Stimulated activated effector memory CD8-positive, alpha-beta T cell treated with anti-CD3 and anti-CD28 coated beads, Interleukin-12 subunit alpha, Interleukin-12 subunit beta, amount 100 ng/mL, for 72 hours (primary cell): ENCODE measurements around the gene ANTXR1.
"Not testable (repeated sequence)": the region's sequence is repeated elsewhere in the genome, so short reads cannot be mapped to it uniquely, and the experiment has no call there.

ENCODE experiments used
- ATAC-seq: fragments of 150-1000 bp; cut with Tn5 transposase; 2 replicates; pipeline ENCODE4 v1.10.0; 2021
- DNase-seq, 2 donors: peaks; one replicate each; pipeline ENCODE4 v3.0.0; 2021 to 2022; ENCODE audit warnings: low spot score in 2 of 2
- H3K27ac Mint-ChIP-seq: one replicate; pipeline ENCODE4 v1.8.0; 2022; ENCODE audit warnings: mild to moderate bottlenecking, mixed read lengths
- H3K36me3 Mint-ChIP-seq: one replicate; pipeline ENCODE4 v1.8.0; 2022; ENCODE audit warnings: mild to moderate bottlenecking, mixed read lengths
- H3K4me1 Mint-ChIP-seq: one replicate; pipeline ENCODE4 v1.8.0; 2022; ENCODE audit warnings: mixed read lengths
- H3K4me3 Mint-ChIP-seq: one replicate; pipeline ENCODE4 v1.8.0; 2022; ENCODE audit warnings: mild to moderate bottlenecking, mixed read lengths
- H3K9me3 Mint-ChIP-seq: one replicate; pipeline ENCODE4 v1.8.0; 2022; ENCODE audit warnings: mixed read lengths

ANTXR1 gene

GRCh38 chr2:69223759-69224511 lies 211.0 kb downstream of the ANTXR1 start:
- Mint-ChIP-seq H3K4me3 (no peak overlapping the region), H3K36me3 (no peaks in the 10 kb centered on the region), H3K27ac (no peak overlapping the region), H3K4me1 (no peaks in the 10 kb centered on the region), H3K9me3 (no peaks in the 10 kb centered on the region)
- ATAC-seq (no peak), DNase-seq (no peak)

- Mint-ChIP-seq H3K27ac (no peak overlapping the region), H3K4me3 (no peak overlapping the region), H3K9me3 (no peaks in the 10 kb centered on the region), H3K36me3 (no peaks in the 10 kb centered on the region), H3K4me1 (no peaks in the 10 kb centered on the region)
- DNase-seq: no peak
- no peak for ATAC-seq
These were observed 211.5 kb downstream of the ANTXR1 start for GRCh38 chr2:69224512-69224837.

- Mint-ChIP-seq H3K4me3 (no peak overlapping the region), H3K4me1 (no peaks in the 10 kb centered on the region), H3K36me3 (no peaks in the 10 kb centered on the region), H3K9me3 (no peaks in the 10 kb centered on the region), H3K27ac (no peak overlapping the region)
- ATAC-seq (no peak), DNase-seq (no peak)
These were observed 213.0 kb downstream of the ANTXR1 start for GRCh38 chr2:69225933-69226332.

- Mint-ChIP-seq H3K4me1 (no peaks in the 10 kb centered on the region), H3K36me3 (no peaks in the 10 kb centered on the region), H3K9me3 (no peaks in the 10 kb centered on the region), H3K4me3 (no peak overlapping the region), H3K27ac (no peak overlapping the region)
- DNase-seq (no peak), ATAC-seq (no peak)
These were observed 213.9 kb downstream of the ANTXR1 start for GRCh38 chr2:69226903-69227302.

GRCh38 chr2:69227716-69228115 lies 214.7 kb downstream of the ANTXR1 start:
- Mint-ChIP-seq H3K27ac (no peak overlapping the region), H3K4me3 (no peak overlapping the region), H3K9me3 (no peaks in the 10 kb centered on the region), H3K36me3 (no peaks in the 10 kb centered on the region), H3K4me1 (no peaks in the 10 kb centered on the region)
- DNase-seq (peak in 1 of 2 donors; percentile 10), ATAC-seq (no peak)

- not testable (repeated sequence) for H3K36me3 Mint-ChIP-seq, H3K4me3 Mint-ChIP-seq, ATAC-seq, H3K9me3 Mint-ChIP-seq, H3K27ac Mint-ChIP-seq, DNase-seq, H3K4me1 Mint-ChIP-seq
These were observed 218.0 kb downstream of the ANTXR1 start for GRCh38 chr2:69230946-69231345.

- ATAC-seq (no peak), DNase-seq (peak in 1 of 2 donors; percentile 3)
- Mint-ChIP-seq H3K4me3 (no peak overlapping the region), H3K27ac (no peak overlapping the region), H3K9me3 (no peaks in the 10 kb centered on the region), H3K4me1 (no peaks in the 10 kb centered on the region), H3K36me3 (no peaks in the 10 kb centered on the region)
These were observed 218.8 kb downstream of the ANTXR1 start for GRCh38 chr2:69231612-69232277.

GRCh38 chr2:69235835-69236234 lies 222.9 kb downstream of the ANTXR1 start:
- H3K27ac Mint-ChIP-seq, H3K9me3 Mint-ChIP-seq, H3K4me1 Mint-ChIP-seq, ATAC-seq, DNase-seq, H3K4me3 Mint-ChIP-seq, H3K36me3 Mint-ChIP-seq: not testable (repeated sequence)

GRCh38 chr2:69237070-69237670 lies 224.2 kb downstream of the ANTXR1 start:
- no peak for DNase-seq
- ATAC-seq: no peak
- Mint-ChIP-seq H3K4me1 (no peaks in the 10 kb centered on the region), H3K27ac (no peak overlapping the region), H3K9me3 (no peaks in the 10 kb centered on the region), H3K36me3 (no peaks in the 10 kb centered on the region), H3K4me3 (no peak overlapping the region)

- Mint-ChIP-seq H3K27ac (no peak overlapping the region), H3K36me3 (no peaks in the 10 kb centered on the region), H3K4me1 (no peaks in the 10 kb centered on the region), H3K4me3 (no peak overlapping the region), H3K9me3 (no peaks in the 10 kb centered on the region)
- ATAC-seq: no peak
- no peak for DNase-seq
These were observed 225.6 kb downstream of the ANTXR1 start for GRCh38 chr2:69238449-69239031.

GRCh38 chr2:69241093-69241492 lies 228.1 kb downstream of the ANTXR1 start:
- H3K36me3 Mint-ChIP-seq: no peaks in the 10 kb centered on the region
- no peak overlapping the region for H3K27ac Mint-ChIP-seq
- no peaks in the 10 kb centered on the region for H3K4me1 Mint-ChIP-seq
- DNase-seq: no peak
- no peaks in the 10 kb centered on the region for H3K9me3 Mint-ChIP-seq
- H3K4me3 Mint-ChIP-seq: no peak overlapping the region
- ATAC-seq: no peak

- Mint-ChIP-seq H3K36me3 (no peaks in the 10 kb centered on the region), H3K4me3 (no peak overlapping the region), H3K27ac (no peak overlapping the region), H3K9me3 (no peaks in the 10 kb centered on the region), H3K4me1 (no peaks in the 10 kb centered on the region)
- no peak for DNase-seq
- no peak for ATAC-seq
These were observed 228.9 kb downstream of the ANTXR1 start for GRCh38 chr2:69241664-69242514.

GRCh38 chr2:69242651-69243051 lies 229.7 kb downstream of the ANTXR1 start:
- Mint-ChIP-seq H3K36me3 (no peaks in the 10 kb centered on the region), H3K27ac (no peak overlapping the region), H3K4me3 (no peak overlapping the region)

GRCh38 chr2:69243652-69244051 lies 230.7 kb downstream of the ANTXR1 start:
- no peaks in the 10 kb centered on the region for H3K4me1 Mint-ChIP-seq
- H3K4me3 Mint-ChIP-seq: no peak overlapping the region
- H3K36me3 Mint-ChIP-seq: no peaks in the 10 kb centered on the region
- DNase-seq (no peak), ATAC-seq (peak; percentile 17)
- H3K27ac Mint-ChIP-seq: no peak overlapping the region
- H3K9me3 Mint-ChIP-seq: no peaks in the 10 kb centered on the region

More at GRCh38 chr2:69242651-69243051, 229.7 kb downstream of the ANTXR1 start:
- ATAC-seq: no peak
- no peak for DNase-seq
- H3K9me3 Mint-ChIP-seq: no peaks in the 10 kb centered on the region
- H3K4me1 Mint-ChIP-seq: no peaks in the 10 kb centered on the region

GRCh38 chr2:69244882-69245281 lies 231.9 kb downstream of the ANTXR1 start:
- no peak for ATAC-seq
- no peaks in the 10 kb centered on the region for H3K36me3 Mint-ChIP-seq
- no peaks in the 10 kb centered on the region for H3K4me1 Mint-ChIP-seq
- no peak for DNase-seq
- no peak overlapping the region for H3K4me3 Mint-ChIP-seq
- H3K27ac Mint-ChIP-seq: no peak overlapping the region
- H3K9me3 Mint-ChIP-seq: no peaks in the 10 kb centered on the region
